NCI-H510A treated with DMSO at 0.1 percent for 48 hours (cell line): ENCODE measurements around the gene IL17C.
"Not testable (repeated sequence)": the region's sequence is repeated elsewhere in the genome, so short reads cannot be mapped to it uniquely, and the experiment has no call there.

Source experiments
- DNase-seq: peaks from one replicate; lab custom pipeline; 2025; lab: John Stamatoyannopoulos, UW

Gene IL17C

GRCh38 chr16:88638323-88639230 lies at the start of gene IL17C:
TSS of gene IL17C (plus strand) at chr16:88638572. CDS start at chr16:88638642, 70 bp downstream.
- peak; percentile 78 for DNase-seq

- DNase-seq = no peak
Observed at GRCh38 chr16:88588754-88589153, 49.6 kb upstream of the IL17C start.

GRCh38 chr16:88589441-88589840 lies 48.9 kb upstream of the IL17C start:
- DNase-seq = no peak

- DNase-seq = no peak
Observed at GRCh38 chr16:88591577-88592021, 46.8 kb upstream of the IL17C start.

- no peak for DNase-seq
Observed at GRCh38 chr16:88593061-88593460, 45.3 kb upstream of the IL17C start.

- DNase-seq = no peak
Observed at GRCh38 chr16:88593489-88593888, 44.9 kb upstream of the IL17C start.

- no peak for DNase-seq
Observed at GRCh38 chr16:88593910-88594309, 44.5 kb upstream of the IL17C start.

GRCh38 chr16:88595101-88595500 lies 43.3 kb upstream of the IL17C start:
- DNase-seq = no peak

GRCh38 chr16:88595921-88596320 lies 42.5 kb upstream of the IL17C start:
- no peak for DNase-seq

GRCh38 chr16:88596483-88596882 lies 41.9 kb upstream of the IL17C start:
- no peak for DNase-seq

GRCh38 chr16:88597856-88598491 lies 40.4 kb upstream of the IL17C start:
- peak; percentile 67 for DNase-seq

- no peak for DNase-seq
Observed at GRCh38 chr16:88599092-88599733, 39.2 kb upstream of the IL17C start.

GRCh38 chr16:88599825-88600538 lies 38.4 kb upstream of the IL17C start:
- DNase-seq = no peak

- no peak for DNase-seq
Observed at GRCh38 chr16:88600539-88600896, 37.9 kb upstream of the IL17C start.

- DNase-seq = peak; percentile 60
Observed at GRCh38 chr16:88601313-88602036, 36.9 kb upstream of the IL17C start.

GRCh38 chr16:88602091-88602490 lies 36.3 kb upstream of the IL17C start:
- peak; percentile 22 for DNase-seq

GRCh38 chr16:88605186-88606147 lies 32.9 kb upstream of the IL17C start:
- no peak for DNase-seq

GRCh38 chr16:88606148-88606757 lies 32.1 kb upstream of the IL17C start:
- DNase-seq = no peak

GRCh38 chr16:88608076-88608475 lies 30.3 kb upstream of the IL17C start:
- DNase-seq = no peak

GRCh38 chr16:88609426-88609825 lies 28.9 kb upstream of the IL17C start:
- not testable (repeated sequence) for DNase-seq
